ENCODE results near the gene XRN2. TPM values are rescaled to one million over a fixed set of nuclear protein-coding genes. Genes with fewer than 3 reads are reported as not detected.

XRN2 gene
- polyA plus RNA-seq, 3 donors = 53.1 to 111 (median 101) TPM

GRCh38 chr20:21336455-21337151, 33.5 kb downstream of the XRN2 start:
- intact Hi-C loops (cut with micrococcal nuclease) = no loop called here
- H3K9me3 ChIP-seq (replicated peaks in 1 of 2; ENCODE audit: control insufficient read depth in 1 of 2, insufficient read depth in 1 of 2, low read length in 2 of 2) = no peaks in the 10 kb centered on the region
- peaks cover 98% of the 10 kb centered on the region for H4K20me1 ChIP-seq (ENCODE audit: insufficient read depth, low read length)
- 100% methylated on average over 2 of the region's 2 CpGs for whole genome bisulfite sequencing (ENCODE audit: insufficient coverage)
- Mint-ChIP-seq H3K27ac (peak overlapping the region in 3 of 7 donors; percentile 1 to 41 (median 12)), H3K27me3 (ENCODE audit: low read depth in 3 of 3) (no peaks in the 10 kb centered on the region), H3K4me1 (peaks cover 23% of the 10 kb centered on the region), H3K4me3 (no peak overlapping the region), H3K9me3 (no peaks in the 10 kb centered on the region), H3K36me3 (peaks cover 80 to 83% of the 10 kb centered on the region in 2 donors)
- H3K36me3 ChIP-seq (replicated peaks in 1 of 2; ENCODE audit: control insufficient read depth in 1 of 2, insufficient read depth in 2 of 2, low read length in 2 of 2) = peaks cover 82 to 92% of the 10 kb centered on the region in 2 donors
- peaks cover 9 to 12% of the 10 kb centered on the region in 2 donors for H3K4me1 ChIP-seq (ENCODE audit: control insufficient read depth in 1 of 2, insufficient read depth in 2 of 2, low read length in 2 of 2)
- no peak overlapping the region for H3K4me2 ChIP-seq (replicated peaks; ENCODE audit: extremely low read depth, low read length, poor library complexity, severe bottlenecking)
- no peak for DNase-seq
- H3K4me3 ChIP-seq (replicated peaks in 1 of 3; ENCODE audit: low read depth in 2 of 3, low read length in 3 of 3) = no peak overlapping the region
- H3K9ac ChIP-seq (ENCODE audit: insufficient read depth, low read length, poor library complexity, severe bottlenecking) = no peak overlapping the region
- H3K27ac ChIP-seq (ENCODE audit: low read depth in 1 of 2, low read length in 2 of 2) = peak overlapping the region in 1 of 2 donors; percentile 53
- no peak overlapping the region for H2AFZ ChIP-seq (ENCODE audit: insufficient read depth, low read depth, low read length, poor library complexity, severe bottlenecking)
- H3K79me2 ChIP-seq (ENCODE audit: insufficient read depth, low read length) = peaks cover 24% of the 10 kb centered on the region
- TF ChIP-seq, protein P1, sequence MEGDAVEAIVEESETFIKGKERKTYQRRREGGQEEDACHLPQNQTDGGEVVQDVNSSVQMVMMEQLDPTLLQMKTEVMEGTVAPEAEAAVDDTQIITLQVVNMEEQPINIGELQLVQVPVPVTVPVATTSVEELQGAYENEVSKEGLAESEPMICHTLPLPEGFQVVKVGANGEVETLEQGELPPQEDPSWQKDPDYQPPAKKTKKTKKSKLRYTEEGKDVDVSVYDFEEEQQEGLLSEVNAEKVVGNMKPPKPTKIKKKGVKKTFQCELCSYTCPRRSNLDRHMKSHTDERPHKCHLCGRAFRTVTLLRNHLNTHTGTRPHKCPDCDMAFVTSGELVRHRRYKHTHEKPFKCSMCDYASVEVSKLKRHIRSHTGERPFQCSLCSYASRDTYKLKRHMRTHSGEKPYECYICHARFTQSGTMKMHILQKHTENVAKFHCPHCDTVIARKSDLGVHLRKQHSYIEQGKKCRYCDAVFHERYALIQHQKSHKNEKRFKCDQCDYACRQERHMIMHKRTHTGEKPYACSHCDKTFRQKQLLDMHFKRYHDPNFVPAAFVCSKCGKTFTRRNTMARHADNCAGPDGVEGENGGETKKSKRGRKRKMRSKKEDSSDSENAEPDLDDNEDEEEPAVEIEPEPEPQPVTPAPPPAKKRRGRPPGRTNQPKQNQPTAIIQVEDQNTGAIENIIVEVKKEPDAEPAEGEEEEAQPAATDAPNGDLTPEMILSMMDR (IDR thresholded peaks at IDR 0.05) = no peak
- no peaks in the 10 kb centered on the region for H3K27me3 ChIP-seq (ENCODE audit: control insufficient read depth in 2 of 2, insufficient read depth in 2 of 2, low read length in 2 of 2)

- Mint-ChIP-seq H3K27ac (peak overlapping the region in 4 of 7 donors; percentile 1 to 50 (median 4)), H3K4me3 (no peak overlapping the region), H3K27me3 (ENCODE audit: low read depth in 3 of 3) (no peaks in the 10 kb centered on the region), H3K36me3 (peaks cover 77 to 79% of the 10 kb centered on the region in 2 donors), H3K9me3 (no peaks in the 10 kb centered on the region), H3K4me1 (peaks cover 23% of the 10 kb centered on the region)
- Histone ChIP-seq H4K20me1 (ENCODE audit: insufficient read depth, low read length) (peaks cover 95% of the 10 kb centered on the region), H3K79me2 (ENCODE audit: insufficient read depth, low read length) (peaks cover 16% of the 10 kb centered on the region), H3K4me1 (ENCODE audit: control insufficient read depth in 1 of 2, insufficient read depth in 2 of 2, low read length in 2 of 2) (peaks cover 9 to 12% of the 10 kb centered on the region in 2 donors), H3K27me3 (ENCODE audit: control insufficient read depth in 2 of 2, insufficient read depth in 2 of 2, low read length in 2 of 2) (no peaks in the 10 kb centered on the region), H3K36me3 (replicated peaks in 1 of 2; ENCODE audit: control insufficient read depth in 1 of 2, insufficient read depth in 2 of 2, low read length in 2 of 2) (peaks cover 79 to 88% of the 10 kb centered on the region in 2 donors), H3K9me3 (replicated peaks in 1 of 2; ENCODE audit: control insufficient read depth in 1 of 2, insufficient read depth in 1 of 2, low read length in 2 of 2) (no peaks in the 10 kb centered on the region), H3K4me3 (replicated peaks in 1 of 3; ENCODE audit: low read depth in 2 of 3, low read length in 3 of 3) (no peak overlapping the region), H3K27ac (ENCODE audit: low read depth in 1 of 2, low read length in 2 of 2) (peak overlapping the region in 1 of 2 donors; percentile 53), H3K9ac (ENCODE audit: insufficient read depth, low read length, poor library complexity, severe bottlenecking) (no peak overlapping the region), H2AFZ (ENCODE audit: insufficient read depth, low read depth, low read length, poor library complexity, severe bottlenecking) (no peak overlapping the region), H3K4me2 (replicated peaks; ENCODE audit: extremely low read depth, low read length, poor library complexity, severe bottlenecking) (no peak overlapping the region)
- TF ChIP-seq, protein P1 (IDR thresholded peaks at IDR 0.05) = no peak
- no CpG with 5 or more reads among the region's 4 CpGs for WGBS (ENCODE audit: insufficient coverage)
- intact Hi-C loops (cut with micrococcal nuclease) = no loop called here
- DNase-seq = no peak
Observed at GRCh38 chr20:21338291-21338690, 35.2 kb downstream of the XRN2 start.

All from CD14-positive monocyte (primary cell).